SK-N-SH (cell line): ENCODE data around the gene SDC3.

Experiments
- CHD2 ChIP-seq: fragments of 150-350 bp; IDR thresholded peaks from 2 replicates; pipeline ENCODE4 v1.6.1; 2018; ENCODE audit warnings: low read length; ENCODE audit not compliant: partially characterized antibody
- EP300 ChIP-seq, 2 experiments: IDR thresholded peaks; 2 replicates each; pipeline versions ENCODE4 v1.4.0 to v1.6.1; 2012; ENCODE audit warnings: borderline replicate concordance in 1 of 2, low read depth in 1 of 2, low read length in 1 of 2
- EZH2phosphoT487 ChIP-seq: fragments of 200-600 bp; sonication (generic); IDR thresholded peaks from 2 replicates; pipeline ENCODE4 v1.6.1; 2017; ENCODE audit warnings: low read depth, mixed run types, mild to moderate bottlenecking, antibody characterized with exemption, moderate library complexity, borderline replicate concordance
- FOSL2 ChIP-seq: IDR thresholded peaks from 2 replicates; pipeline ENCODE4 v1.4.0; 2012; ENCODE audit warnings: low read depth, mild to moderate bottlenecking, moderate library complexity, borderline replicate concordance
- MXI1 ChIP-seq: IDR thresholded peaks from 2 replicates; pipeline ENCODE4 v1.6.1; 2012; ENCODE audit warnings: mild to moderate bottlenecking, low read depth, low read length, improper control_type of control experiment
- POLR2AphosphoS5 ChIP-seq: IDR thresholded peaks from 2 replicates; pipeline ENCODE4 v1.6.1; 2012; ENCODE audit warnings: low read depth, low read length
- RAD21 ChIP-seq: IDR thresholded peaks from 2 replicates; pipeline ENCODE4 v1.6.1; 2012; ENCODE audit warnings: mild to moderate bottlenecking, low read length
- RXRA ChIP-seq: IDR thresholded peaks from 2 replicates; pipeline ENCODE4 v1.4.0; 2012; ENCODE audit warnings: low read depth, mild to moderate bottlenecking, borderline replicate concordance
- SMC3 ChIP-seq: IDR thresholded peaks from 2 replicates; pipeline ENCODE4 v1.6.1; 2012; ENCODE audit warnings: low read depth, low read length, improper control_type of control experiment
- TAF1 ChIP-seq: IDR thresholded peaks from 2 replicates; pipeline ENCODE4 v1.6.1; 2012; ENCODE audit warnings: low read depth, mild to moderate bottlenecking, low read length, moderate library complexity, borderline replicate concordance
- TF ChIP-seq, protein P1 (sequence below): fragments of 200-600 bp; sonication (generic); IDR thresholded peaks from 2 replicates; pipeline ENCODE4 v1.6.1; 2017; ENCODE audit warnings: antibody characterized with exemption, mild to moderate bottlenecking, moderate library complexity
- TF ChIP-seq, protein P2 (sequence below): IDR thresholded peaks from 2 replicates; pipeline ENCODE4 v1.6.1; 2012; ENCODE audit warnings: mild to moderate bottlenecking, low read depth, low read length, moderate library complexity

DNA sequence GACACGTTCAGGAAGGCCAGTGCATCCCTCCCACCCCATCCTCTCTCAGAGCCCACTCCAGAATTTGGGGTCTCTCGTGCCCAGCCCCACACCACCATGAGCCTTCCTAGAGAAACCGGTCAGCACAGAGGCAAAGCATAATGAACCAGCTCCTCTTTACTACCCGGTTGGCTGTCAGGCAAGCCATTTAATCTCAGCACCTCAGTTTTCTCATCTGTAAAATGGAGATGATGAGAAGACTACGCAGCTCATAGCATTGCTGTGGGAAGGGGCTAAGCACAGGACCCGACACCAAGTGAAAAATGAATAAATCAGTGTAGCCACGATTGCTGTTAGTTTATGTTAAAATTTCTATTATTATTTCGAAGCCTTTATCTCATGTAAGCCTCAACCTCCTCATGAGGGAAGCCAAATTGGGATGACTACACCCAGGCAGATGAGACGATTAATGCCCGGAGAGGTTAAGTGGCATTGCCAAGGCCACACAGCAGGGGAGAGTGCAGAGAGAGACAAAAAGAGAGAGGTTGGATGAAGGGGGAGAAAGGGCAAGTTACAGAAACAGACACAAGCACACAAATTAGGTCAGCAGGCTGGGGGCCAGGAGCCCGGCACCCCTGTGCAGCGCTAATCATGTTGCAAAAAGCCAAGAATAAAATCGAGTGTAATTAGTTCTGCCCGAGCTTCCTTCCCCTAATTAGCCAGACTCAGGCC lies 25.7 kb downstream of the SDC3 start:
- TF ChIP-seq EZH2phosphoT487, result no peak
- no peak for TF ChIP-seq POLR2AphosphoS5
- no peak for TF ChIP-seq EP300 (IDR thresholded peaks at IDR 0.05; ENCODE audit: borderline replicate concordance in 1 of 2, low read depth in 1 of 2, low read length in 1 of 2)
- no peak for TF ChIP-seq RAD21
- TF ChIP-seq, protein P1, sequence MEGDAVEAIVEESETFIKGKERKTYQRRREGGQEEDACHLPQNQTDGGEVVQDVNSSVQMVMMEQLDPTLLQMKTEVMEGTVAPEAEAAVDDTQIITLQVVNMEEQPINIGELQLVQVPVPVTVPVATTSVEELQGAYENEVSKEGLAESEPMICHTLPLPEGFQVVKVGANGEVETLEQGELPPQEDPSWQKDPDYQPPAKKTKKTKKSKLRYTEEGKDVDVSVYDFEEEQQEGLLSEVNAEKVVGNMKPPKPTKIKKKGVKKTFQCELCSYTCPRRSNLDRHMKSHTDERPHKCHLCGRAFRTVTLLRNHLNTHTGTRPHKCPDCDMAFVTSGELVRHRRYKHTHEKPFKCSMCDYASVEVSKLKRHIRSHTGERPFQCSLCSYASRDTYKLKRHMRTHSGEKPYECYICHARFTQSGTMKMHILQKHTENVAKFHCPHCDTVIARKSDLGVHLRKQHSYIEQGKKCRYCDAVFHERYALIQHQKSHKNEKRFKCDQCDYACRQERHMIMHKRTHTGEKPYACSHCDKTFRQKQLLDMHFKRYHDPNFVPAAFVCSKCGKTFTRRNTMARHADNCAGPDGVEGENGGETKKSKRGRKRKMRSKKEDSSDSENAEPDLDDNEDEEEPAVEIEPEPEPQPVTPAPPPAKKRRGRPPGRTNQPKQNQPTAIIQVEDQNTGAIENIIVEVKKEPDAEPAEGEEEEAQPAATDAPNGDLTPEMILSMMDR, result no peak
- no peak for TF ChIP-seq MXI1
- TF ChIP-seq SMC3, result no peak
- TF ChIP-seq RXRA, result no peak
- no peak for TF ChIP-seq CHD2
- no peak for TF ChIP-seq TAF1
- TF ChIP-seq, protein P2, sequence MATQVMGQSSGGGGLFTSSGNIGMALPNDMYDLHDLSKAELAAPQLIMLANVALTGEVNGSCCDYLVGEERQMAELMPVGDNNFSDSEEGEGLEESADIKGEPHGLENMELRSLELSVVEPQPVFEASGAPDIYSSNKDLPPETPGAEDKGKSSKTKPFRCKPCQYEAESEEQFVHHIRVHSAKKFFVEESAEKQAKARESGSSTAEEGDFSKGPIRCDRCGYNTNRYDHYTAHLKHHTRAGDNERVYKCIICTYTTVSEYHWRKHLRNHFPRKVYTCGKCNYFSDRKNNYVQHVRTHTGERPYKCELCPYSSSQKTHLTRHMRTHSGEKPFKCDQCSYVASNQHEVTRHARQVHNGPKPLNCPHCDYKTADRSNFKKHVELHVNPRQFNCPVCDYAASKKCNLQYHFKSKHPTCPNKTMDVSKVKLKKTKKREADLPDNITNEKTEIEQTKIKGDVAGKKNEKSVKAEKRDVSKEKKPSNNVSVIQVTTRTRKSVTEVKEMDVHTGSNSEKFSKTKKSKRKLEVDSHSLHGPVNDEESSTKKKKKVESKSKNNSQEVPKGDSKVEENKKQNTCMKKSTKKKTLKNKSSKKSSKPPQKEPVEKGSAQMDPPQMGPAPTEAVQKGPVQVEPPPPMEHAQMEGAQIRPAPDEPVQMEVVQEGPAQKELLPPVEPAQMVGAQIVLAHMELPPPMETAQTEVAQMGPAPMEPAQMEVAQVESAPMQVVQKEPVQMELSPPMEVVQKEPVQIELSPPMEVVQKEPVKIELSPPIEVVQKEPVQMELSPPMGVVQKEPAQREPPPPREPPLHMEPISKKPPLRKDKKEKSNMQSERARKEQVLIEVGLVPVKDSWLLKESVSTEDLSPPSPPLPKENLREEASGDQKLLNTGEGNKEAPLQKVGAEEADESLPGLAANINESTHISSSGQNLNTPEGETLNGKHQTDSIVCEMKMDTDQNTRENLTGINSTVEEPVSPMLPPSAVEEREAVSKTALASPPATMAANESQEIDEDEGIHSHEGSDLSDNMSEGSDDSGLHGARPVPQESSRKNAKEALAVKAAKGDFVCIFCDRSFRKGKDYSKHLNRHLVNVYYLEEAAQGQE, result no peak
- no peak for TF ChIP-seq FOSL2
